Raji (cell line): ENCODE measurements around the gene CDK5RAP1.

Source experiments
- POLR2A ChIP-seq: IDR thresholded peaks from 2 replicates; pipeline ENCODE4 v1.6.1; 2011; ENCODE audit warnings: low read depth, low read length, control low read depth; ENCODE audit not compliant: insufficient read depth

The CDK5RAP1 gene, protein sequence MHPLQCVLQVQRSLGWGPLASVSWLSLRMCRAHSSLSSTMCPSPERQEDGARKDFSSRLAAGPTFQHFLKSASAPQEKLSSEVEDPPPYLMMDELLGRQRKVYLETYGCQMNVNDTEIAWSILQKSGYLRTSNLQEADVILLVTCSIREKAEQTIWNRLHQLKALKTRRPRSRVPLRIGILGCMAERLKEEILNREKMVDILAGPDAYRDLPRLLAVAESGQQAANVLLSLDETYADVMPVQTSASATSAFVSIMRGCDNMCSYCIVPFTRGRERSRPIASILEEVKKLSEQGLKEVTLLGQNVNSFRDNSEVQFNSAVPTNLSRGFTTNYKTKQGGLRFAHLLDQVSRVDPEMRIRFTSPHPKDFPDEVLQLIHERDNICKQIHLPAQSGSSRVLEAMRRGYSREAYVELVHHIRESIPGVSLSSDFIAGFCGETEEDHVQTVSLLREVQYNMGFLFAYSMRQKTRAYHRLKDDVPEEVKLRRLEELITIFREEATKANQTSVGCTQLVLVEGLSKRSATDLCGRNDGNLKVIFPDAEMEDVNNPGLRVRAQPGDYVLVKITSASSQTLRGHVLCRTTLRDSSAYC

DNA sequence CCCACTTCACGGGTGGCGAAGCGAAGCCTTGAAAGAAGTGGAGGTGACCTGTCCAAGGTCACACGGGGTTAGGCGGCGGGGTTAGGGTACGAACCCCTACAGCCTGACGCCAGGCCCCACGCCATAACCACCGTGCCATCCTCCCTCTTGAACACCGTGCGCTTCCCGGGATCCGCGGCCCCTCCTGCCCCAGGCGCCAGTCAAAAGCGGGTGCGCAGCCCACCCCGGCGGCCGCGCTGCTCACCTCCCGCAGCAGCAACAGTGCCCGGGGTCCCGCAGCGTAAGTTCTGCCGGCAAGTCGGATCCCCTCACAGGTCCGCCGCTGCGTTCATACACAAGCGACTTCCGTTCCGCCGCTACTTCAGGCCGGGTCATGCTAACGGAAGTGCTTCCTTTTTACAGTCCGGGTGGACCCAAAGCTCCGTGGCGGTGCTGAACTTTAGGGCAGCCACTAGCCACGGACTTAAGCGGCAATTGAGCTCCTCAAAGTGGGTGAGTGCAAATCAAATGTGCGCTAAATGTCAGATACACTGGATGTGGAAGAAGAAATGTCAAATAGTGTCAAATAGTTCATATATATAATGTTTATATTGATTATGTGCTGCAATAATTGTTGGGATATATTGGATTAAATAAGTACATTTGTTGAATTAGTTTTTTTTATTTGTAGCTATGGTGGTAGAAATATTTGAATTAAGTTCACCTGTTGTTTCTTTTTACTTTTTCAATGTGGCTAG lies at the start of gene CDK5RAP1:
Gene CDK5RAP1, minus strand, starts transcription at position 336 of the 737 bp plus-strand sequence. CDS start 4,455 bp downstream, outside the sequence.
- TF ChIP-seq POLR2A, result peak; percentile 92

DNA sequence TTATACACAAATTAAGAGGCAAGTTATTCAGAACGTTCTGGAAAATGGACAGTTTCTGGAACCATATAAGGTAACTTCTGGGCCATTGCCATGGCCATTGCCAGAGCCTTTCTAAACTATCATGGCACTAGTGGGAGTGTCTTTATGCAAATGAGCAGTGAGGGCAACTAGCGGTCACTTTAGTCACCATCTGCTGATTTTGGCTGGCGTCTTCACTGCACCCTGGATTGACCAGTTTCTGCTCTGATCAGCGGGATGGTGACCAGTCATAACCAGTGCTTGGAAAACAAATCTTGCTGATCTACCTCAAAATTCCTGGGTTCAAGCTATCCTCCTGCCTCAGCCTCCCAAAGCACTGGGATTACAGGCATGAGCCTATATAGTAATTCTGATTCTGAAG lies 49.5 kb upstream of the CDK5RAP1 start:
- TF ChIP-seq POLR2A, result no peak

- TF ChIP-seq POLR2A, result no peak
These were observed 44.7 kb upstream of the CDK5RAP1 start for GRCh38 chr20:33445881-33446625.

DNA sequence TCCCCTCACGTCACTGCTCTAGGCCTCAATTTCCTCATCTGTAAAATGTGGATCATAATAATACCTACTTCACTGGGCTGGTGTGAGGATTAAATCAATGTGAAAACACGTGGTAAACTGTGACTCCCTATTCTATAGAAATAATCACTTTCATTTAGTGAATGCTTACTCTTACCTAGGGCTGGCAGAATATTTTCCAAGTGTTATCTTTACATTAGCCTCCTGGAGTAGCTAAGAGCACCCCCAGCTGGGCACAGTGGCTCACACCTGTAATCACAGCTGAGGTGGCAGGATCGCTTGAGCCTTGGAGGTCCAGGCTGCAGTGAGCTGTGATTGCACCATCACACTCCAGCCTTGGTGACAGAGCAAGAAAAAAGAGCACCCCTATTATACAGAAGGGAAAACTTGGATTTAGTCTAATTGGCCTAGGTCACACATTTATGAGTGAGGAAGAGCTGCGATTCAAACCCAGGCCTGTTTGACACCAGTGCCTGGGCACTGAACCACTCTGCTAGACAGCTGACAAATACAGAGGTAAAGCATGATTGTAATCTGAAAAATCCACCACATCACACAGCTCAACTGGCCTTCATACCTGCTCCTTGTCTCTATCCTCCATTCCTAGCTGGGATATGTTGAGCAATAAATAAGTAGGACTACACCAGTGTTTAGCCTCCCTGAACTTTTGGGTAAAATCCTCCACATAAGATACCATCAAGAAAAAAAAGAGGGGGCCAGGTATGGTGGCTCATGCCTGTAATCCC lies 43.7 kb upstream of the CDK5RAP1 start:
- no peak for TF ChIP-seq POLR2A

GRCh38 chr20:33443512-33444239 lies 42.4 kb upstream of the CDK5RAP1 start, which contains the start of gene SNTA1:
Gene SNTA1, minus strand, starts transcription at chr20:33443763. Its CDS starts 143 bp downstream, at chr20:33443620.
- TF ChIP-seq POLR2A, result peak; percentile 45; the same call in 1 of the 2 replicates

- TF ChIP-seq POLR2A, result no peak
These were observed 41.7 kb upstream of the CDK5RAP1 start for GRCh38 chr20:33443006-33443511.

DNA sequence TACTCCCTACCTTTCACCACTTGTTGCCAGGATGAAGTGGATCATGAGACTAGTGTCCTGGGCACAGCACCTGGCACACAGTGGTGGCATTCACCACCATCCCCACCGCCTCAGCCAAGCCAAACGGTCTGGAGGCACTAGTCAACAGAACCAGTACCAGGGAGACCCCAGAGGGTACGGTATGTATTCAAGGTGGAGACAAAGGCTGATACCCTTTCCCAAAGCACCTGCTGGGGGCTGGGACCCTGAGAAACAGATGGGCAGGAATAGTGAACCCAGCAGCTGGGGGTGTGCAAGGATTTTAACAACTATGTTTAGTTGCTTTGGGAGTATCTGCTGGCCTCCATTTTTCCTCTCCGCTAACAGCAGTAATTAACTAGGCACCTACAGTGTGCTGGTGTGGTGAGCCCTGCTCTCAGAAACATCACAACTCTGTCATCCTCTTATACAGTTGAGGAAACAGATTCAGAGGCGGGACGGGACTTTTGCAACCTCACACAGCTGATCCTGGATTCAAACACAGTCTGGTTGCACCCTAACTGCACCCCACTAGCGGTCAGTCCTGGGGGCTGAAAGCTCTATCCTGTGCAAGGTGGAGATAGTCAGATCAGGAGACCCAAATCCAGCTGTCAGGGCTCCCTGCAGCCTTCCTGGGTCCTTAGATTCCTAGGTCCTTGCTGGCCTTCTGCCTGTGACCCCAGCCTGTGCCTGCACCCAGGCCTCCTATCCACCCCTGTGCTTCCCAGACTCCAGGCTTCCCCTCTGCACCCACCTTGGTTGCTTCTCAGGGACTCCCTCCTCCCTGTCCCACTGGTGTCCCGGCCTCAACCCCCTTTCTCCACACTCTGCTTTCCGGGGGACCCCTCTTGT lies 41.1 kb upstream of the CDK5RAP1 start:
- no peak for TF ChIP-seq POLR2A

DNA sequence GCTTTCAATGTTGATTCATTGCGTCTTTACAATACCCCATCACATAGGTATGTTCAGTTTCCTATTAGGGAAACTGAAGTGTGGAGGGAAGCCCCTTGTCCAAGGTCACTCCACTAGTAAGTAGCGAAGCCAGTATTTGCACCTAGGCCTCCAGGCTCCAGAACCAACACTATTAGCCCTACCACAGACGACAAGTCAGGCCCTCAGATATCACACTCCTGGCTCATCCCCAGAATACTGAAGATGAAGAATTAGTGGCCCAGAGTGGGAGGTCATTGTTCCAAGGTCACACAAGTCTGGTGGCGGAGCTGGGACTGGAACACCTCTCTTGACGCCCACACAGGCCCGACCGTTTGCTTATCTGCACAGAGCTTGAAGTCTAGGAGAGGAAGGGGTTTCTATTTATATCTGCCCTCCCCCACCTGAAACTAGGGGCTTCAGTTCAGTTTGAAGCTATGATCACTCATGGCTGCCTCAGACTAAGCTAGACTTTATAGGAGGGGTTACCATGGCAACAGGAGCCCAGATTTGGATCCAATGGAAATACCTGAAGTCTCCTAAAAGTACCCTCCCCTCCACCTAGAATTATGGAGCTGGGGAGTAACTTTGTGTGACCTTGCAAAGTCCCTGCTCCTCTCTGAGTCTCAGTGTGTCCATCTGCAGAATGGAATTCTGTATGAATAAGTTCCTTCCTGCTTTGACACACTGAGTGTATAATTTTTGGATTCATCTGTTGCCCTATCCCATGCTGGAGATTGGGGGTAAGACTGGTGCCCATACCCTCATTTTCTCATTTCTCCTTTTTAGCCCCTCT lies 40.0 kb upstream of the CDK5RAP1 start:
- no peak for TF ChIP-seq POLR2A

DNA sequence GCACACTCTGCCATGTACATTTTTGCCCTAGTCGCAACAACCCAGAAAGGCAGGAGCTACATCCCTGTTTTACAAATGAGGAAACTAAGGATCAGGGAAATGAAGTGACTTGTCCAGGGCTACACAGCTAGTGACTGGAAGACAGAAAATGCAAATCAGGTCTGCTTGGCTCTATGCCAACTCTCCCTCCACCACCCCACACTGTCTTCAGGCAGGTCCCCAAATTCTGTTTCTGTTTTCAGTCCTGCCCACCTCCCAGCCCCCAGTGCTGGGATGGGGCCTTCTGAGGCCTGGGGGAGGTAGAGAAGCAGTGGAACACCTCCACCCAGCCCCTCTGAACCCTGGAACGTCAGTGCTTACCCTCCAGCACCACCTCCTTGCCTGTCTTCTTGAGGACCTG lies 37.2 kb upstream of the CDK5RAP1 start:
- no peak for TF ChIP-seq POLR2A

- TF ChIP-seq POLR2A, result no peak
These were observed 36.0 kb upstream of the CDK5RAP1 start for GRCh38 chr20:33437141-33437911.

- TF ChIP-seq POLR2A, result no peak
These were observed 33.1 kb upstream of the CDK5RAP1 start for GRCh38 chr20:33434434-33434833.
